ENCODE data around the gene BSN.

The BSN gene

DNA sequence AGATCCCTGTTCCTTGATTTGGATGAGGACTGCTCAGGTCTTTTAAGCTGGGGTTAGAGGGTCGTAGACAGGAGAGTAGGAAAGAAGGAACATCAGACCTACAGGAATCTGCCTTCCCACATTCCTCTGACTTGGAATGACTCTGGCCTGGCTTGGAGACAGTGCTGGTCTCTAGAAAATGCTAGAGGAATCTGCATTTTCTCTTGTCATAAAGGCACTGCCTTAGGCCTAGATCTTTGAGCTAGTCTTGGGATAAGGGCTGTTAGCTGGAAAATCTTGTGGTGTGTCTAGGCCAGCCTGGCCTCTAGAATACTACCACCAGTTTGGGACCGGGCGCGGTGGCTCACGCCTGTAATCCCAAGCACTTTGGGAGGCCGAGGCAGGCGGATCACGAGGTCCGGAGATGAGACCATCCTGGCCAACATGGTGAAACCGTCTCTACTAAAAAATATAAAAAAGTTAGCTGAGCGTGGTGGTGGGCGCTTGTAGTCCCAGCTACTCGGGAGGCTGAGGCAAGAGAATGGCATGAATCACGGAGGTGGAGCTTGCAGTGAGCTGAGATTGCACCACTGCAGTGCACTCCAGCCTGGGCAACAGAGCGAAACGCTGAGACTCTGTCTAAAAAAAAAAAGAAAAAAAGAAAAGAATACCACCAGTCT is 17.3 kb upstream of the BSN start:
- TF ChIP-seq, protein P1, sequence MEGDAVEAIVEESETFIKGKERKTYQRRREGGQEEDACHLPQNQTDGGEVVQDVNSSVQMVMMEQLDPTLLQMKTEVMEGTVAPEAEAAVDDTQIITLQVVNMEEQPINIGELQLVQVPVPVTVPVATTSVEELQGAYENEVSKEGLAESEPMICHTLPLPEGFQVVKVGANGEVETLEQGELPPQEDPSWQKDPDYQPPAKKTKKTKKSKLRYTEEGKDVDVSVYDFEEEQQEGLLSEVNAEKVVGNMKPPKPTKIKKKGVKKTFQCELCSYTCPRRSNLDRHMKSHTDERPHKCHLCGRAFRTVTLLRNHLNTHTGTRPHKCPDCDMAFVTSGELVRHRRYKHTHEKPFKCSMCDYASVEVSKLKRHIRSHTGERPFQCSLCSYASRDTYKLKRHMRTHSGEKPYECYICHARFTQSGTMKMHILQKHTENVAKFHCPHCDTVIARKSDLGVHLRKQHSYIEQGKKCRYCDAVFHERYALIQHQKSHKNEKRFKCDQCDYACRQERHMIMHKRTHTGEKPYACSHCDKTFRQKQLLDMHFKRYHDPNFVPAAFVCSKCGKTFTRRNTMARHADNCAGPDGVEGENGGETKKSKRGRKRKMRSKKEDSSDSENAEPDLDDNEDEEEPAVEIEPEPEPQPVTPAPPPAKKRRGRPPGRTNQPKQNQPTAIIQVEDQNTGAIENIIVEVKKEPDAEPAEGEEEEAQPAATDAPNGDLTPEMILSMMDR (IDR thresholded peaks at IDR 0.05), result no peak

DNA sequence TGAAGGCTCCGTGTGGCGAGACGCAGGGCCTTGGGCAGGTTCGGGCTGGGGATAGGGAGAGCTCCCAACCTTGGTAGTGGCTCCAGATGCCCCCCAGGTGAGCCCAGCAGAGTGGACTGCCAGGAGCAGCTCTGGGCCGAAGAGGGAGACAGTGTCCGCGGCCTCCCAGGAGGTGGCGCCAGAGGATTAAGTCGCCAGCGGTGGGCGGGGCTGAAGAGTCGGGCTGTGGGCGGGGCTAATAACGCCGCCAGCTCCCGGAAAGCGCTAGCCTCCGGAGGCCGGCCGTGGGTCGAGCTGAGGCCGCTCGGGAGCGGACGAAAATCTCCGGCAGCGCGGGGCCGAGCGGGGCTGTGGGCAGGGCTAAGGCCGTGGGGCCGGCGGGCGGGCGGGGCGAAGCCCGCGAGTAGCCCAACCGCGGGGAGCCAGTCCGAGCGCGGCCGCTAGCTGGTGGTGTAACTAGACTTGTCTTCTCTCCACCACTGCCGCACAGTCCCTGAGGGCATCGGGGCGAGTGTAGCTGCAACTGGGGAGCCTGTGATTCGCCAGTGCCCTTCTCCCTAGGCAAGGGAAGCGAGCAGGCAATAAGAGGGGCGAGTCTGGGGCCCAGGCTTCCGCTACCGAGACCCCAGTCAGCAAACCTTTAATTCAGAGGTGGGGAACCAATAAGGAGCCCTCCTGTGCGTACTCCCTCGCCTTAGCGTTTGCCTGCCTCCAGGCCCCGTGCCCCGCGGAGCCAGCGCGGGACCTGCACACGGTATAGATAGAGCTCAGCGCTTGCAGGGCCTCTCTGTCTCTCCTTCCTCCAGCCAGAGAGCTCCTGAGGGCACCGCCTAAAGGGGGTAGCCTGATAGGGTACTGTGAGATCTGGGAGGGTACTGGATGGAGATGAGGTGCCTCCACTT is 14.4 kb upstream of the BSN start:
- TF ChIP-seq, protein P1 (IDR thresholded peaks at IDR 0.05), result peak; percentile 96

DNA sequence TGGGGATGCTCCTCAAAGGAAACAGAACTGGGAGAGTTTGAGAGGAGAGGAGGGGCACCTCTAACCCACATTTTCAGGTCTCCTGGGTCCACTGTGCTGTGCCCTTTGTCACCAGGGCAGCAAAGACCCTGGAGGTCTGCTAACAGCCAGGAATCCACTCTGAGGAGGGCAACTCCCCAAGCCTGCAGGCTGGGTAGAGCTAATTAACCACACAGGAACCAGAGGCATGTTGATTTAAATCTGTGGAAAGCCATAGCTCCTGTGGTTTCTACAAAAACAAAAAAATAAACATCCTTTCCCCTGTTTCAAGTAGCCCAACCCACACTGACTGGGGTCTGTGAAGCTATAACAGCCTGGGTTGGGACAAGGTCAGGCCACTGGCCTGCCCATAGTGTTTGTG is 2.2 kb upstream of the BSN start:
- TF ChIP-seq, protein P1 (IDR thresholded peaks at IDR 0.05), result no peak

DNA sequence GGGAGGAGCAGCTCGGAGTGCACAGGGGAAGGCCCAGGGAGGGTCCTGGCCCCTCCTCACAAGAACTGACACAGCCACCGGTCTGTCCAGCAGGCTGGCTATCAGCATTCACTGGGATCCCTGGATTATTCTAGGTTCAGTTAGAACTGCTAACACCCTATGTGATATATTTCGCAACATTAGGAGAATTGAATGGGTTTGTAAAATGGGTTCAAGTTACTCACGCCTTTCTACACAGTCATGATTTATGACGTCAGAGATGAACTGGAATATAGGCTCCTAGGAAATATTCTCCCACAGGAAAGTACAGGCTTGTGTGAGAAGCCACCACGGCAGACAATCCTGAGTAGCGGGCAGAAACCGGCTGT is 969 bp upstream of the BSN start:
- TF ChIP-seq, protein P1 (IDR thresholded peaks at IDR 0.05), result no peak

DNA sequence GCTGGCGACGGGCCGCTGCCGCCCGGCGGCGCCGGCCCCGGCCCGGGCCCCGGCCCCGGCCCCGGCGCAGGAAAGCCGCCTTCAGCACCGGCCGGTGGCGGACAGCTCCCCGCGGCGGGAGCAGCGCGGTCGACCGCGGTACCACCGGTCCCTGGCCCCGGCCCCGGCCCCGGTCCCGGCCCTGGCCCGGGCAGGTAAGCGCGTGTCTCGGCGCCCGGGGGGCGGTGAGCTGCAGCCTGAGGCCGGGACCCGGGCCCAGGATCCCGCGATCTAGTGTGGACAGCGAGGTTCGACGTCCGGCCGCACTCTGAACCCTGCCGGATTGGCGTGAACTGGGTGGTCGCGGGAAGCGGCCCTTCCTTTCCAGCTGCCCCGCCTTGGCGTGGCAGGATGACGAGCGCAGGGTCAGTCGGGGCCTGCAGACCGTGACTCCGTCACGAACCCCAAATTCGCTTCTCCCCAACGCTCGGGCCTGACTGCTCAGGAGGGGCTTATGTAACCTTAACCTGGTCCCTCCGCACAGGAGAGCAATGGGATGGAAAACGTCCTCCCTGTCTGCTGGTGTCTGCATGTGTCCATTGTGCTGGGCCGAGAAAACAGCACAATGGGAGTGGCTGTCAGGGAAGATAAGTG is 472 bp downstream of the BSN start:
- TF ChIP-seq, protein P1 (IDR thresholded peaks at IDR 0.05), result no peak

DNA sequence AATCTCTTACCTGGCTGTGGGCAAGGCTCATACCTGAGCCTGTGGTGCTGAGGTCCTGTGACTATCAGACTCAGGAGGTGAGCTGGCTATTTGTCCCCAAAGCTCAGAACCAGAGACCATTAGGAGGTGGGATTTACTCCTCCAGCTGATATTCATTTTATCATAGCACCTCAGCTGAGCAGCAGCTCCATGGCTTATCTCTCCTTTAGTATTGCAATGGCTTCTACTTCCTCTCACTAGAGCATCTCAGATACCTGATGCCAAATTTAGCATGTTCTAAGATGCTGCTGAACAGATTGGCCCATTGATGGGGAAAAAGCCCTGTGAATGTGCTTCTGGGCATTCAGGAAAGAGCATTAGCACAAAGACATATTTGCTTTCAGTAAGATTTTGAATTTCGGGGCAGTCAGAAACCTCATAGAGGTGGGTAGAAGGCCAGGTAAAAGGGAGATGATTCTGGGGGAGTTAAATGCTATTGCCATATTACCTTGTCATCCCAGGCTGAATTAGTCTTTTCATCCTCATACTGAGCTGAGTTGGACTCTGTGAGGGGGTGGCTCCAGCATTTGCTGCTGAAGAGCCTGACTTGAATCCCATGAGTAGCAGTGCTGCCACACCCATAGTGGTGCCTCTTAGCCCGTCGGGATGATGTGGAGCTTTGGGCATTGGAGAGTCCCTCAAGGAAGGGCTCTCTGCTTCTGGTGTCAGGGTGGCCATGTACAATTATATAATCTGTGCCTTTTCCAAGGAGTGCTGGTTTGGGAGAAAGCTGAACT is 2.4 kb downstream of the BSN start:
- TF ChIP-seq, protein P1 (IDR thresholded peaks at IDR 0.05), result no peak

DNA sequence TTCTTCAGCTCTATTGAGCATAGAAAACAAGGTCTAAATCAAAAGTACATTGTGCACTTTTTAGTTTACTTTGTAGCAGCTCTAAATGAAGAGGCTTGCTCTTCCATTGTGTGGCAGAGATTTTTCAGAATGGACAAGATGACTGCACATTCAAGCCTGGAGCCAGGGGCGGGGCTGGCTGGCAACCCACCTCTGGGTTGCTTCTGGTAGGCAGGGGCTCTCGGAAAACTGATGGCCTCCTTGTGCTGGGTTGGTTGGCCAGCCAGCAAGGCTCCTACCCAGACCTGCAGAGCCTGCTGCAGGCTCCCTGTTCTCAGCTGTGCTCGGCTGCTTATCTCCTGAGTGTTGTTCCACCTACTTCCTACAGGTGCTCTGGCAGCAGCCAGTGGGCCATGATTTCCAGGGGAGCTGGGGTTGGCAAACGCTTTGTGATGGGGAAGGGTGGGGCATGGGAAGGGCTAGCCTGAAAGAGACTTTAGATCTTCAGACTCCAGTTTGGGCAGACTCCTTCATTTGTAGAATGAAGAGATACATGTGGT is 8.8 kb downstream of the BSN start:
- TF ChIP-seq, protein P1 (IDR thresholded peaks at IDR 0.05), result no peak
